NCI-H226 (cell line): Measurements from ENCODE around the gene PKD1.
"Not testable (repeated sequence)": the region's sequence is repeated elsewhere in the genome, so short reads cannot be mapped to it uniquely, and the experiment has no call there.

Source experiments
- DNase-seq: peaks from one replicate; pipeline ENCODE4 v3.0.0-alpha.2; 2015

The PKD1 gene

DNA sequence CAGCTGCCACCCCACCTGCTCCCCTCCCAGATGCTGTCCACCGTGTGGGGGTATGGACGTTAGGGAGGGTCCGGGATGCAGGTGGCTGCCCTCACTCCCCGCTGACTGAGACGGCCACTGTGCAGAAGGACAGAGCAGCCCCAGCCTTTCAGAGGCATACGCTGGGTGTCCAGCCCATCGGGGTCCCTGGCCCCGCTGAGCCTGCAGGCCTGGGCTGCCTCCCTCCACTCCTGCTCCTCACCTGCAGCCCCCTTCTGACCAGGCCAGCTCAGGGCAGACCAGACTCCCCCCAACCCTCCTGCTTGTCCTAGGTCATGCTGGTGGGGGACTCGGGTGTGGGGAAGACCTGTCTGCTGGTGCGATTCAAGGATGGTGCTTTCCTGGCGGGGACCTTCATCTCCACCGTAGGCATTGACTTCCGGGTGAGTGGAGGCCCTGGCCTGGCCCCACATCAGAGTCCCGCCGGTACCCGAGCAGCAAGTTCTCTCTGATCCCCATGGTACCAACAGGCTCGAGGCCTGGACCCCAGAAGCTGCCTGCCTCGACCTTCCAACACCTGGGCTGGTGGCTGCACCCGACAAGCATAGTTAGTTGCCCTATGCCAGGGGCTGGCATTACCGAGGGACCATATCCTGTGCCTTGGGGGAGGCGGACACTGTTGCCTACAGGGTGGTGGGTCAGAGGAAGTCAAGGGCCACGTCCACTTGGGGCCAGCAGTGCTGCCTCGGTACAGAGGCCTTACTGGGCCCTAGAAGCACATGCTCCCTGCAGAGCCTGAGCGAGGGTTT, 14.1 kb upstream of the PKD1 start:
- no peak for DNase-seq

GRCh38 chr16:2148714-2149629, 13.3 kb upstream of the PKD1 start:
- peak; percentile 59 for DNase-seq

GRCh38 chr16:2147981-2148671, 12.4 kb upstream of the PKD1 start, which contains the start of gene RAB26:
Gene RAB26 (plus strand): TSS chr16:2148625. CDS start chr16:2148784, 159 bp downstream.
- peak; percentile 67 for DNase-seq

DNA sequence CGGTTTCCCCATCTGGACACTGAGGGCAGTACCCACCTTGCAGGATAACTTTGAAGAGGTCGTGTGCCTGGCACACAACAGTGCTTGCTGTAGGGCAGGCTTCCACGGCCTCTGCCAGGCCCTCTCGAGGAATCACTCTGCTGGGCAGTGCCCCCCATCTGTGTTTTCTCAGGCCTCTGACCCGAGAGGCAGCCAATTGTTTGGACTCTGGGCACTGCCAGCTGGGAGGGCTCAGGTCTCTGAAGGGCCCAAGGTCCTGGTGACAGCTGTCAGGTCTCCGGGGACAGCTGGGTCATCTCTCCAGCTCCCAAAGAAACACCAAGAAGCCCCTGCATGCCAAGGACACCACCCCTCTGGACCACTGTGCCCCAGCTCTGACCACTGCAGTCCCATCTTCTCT, 11.7 kb upstream of the PKD1 start:
- no peak for DNase-seq

DNA sequence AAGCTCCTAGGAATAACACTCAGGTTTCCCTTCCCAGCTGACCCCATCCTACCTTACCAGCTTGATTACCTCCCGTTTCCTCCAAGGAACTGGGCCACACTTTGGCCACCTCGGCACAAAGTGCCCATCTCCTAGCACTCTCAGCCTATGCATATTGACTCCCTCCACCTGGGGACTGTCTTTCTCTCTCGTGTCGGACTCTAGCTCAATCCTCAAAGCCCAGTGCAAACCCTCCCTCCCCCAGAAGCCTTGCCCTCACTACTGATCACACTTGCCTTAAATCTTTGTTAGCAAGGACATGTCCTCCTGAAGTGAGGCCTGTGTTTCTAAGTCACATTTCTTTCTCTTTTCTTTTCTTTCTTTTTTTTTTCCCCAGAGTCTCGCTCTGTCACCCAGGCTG, 10.1 kb upstream of the PKD1 start:
- no peak for DNase-seq

- no peak for DNase-seq
Measured at GRCh38 chr16:2143878-2144485, 8.3 kb upstream of the PKD1 start.

GRCh38 chr16:2142942-2143877, 7.5 kb upstream of the PKD1 start:
- DNase-seq: no peak

DNA sequence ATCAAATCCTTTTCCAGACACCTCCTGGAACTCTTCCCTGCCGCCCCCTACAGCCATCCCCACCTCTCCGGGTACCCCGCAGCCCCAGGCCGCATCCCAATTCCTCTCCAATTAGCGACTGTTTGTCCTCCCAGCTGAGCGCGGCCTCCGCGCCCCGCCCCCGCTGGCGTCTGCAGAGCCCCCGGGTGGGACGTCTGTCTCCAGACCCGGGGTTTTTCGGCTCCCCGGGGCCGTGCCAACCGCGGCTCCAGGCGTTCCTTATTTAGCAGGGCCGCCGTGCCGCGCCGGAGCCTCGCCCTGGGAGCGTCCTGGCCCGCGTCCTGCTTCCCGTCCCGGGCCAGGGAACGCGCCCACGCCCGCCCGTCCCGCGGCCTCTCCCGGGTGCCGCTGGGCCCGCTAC, 627 bp downstream of the PKD1 start:
- not testable (repeated sequence) for DNase-seq

DNA sequence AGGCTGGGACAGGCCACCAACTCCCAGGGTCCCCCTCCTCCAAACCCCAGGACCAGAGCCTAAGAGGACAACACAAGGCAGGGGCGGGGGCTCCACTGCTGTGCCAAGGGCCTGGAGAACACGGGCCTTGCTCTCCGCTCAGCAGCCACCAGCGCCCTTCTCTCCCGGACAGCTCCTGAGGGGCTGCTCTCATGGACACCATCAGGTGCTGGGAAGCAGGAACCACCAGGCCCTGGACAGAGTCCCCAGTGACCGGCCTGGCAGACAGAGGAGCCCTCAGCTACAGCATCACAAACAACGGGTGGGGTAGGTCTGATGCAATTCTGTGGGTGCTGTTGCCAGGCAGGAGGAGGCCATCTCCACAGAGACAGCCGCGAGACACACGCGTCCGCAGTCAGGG, 1.9 kb downstream of the PKD1 start:
- not testable (repeated sequence) for DNase-seq

DNA sequence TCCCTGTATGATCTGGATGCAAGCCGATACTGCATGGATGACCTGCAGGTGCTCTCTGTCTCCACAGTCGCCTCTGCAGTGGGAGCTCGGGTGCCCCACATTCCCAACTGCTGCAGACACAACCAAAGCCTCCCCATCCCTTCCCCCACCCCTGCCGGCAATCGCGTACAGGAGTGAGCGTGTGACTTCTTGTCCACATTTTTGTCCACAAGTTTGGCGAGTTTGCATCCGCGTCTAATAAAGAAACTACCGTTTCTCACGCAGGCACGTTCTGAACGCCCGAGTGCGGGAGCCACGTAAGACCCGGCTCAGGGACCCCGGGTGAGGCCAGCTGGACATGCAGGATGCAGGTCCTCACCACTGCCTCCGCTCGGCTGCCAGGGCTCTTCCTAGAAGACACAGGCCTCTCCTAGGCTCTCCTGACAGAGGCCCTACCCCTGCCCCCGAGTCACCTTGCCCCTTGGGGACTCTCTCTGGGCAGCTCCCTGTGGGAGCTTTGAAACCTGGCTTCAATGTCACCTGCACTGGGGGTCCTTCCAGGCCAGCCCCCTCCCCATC, 5.7 kb downstream of the PKD1 start:
- not testable (repeated sequence) for DNase-seq

DNA sequence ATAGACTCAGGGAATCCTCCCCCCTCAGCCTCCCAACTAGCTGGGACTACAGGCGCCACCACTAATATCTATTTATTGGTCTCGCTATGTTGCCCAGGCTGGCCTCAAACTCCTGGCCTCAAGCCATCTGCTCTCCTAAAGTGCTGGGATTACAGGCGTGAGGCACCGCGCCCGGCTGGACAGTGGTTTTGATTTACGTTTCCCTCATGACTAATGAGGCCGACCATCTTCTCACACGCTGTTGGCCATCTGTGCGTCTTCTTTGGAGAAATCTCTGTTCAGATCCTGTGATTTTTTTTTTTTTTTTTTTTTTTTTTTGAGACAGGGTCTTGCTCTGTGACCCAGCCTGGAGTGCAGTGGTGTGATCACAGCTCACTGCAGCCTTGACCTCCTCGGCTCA, 6.4 kb downstream of the PKD1 start:
- DNase-seq: not testable (repeated sequence)

GRCh38 chr16:2127630-2128280, 7.9 kb downstream of the PKD1 start:
- DNase-seq: peak; percentile 28

DNA sequence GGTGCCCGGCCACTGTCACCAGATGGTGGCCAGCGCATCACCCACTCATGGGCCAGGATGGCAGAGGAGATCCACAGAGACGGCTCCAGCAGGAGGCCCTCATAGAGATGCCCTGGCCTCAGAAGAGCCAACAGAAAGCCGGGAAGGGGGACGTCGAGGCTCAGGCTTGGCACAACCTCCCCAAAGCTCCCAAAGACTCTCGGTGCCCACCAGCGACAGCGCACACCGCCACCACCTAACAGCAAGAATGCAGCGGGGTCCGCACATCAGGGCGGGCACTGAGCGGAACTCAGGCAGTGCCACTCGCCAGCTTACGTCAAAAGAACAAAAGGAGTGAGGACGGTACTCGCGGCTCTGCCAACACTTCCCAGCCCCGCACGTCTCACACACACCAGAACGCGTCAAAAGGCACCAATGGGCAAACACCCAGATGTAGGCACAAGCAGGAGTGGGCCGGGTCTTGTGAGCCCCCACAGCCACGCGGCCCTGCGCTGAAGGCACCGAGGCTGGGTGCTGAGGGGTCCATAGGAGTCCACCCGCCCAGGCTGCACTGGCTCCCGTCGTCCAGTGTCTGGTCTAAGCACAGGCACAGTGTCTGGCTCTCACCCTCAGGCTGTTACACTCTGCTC, 8.7 kb downstream of the PKD1 start:
- DNase-seq: not testable (repeated sequence)

GRCh38 chr16:2126161-2126743, 9.4 kb downstream of the PKD1 start:
- not testable (repeated sequence) for DNase-seq

DNA sequence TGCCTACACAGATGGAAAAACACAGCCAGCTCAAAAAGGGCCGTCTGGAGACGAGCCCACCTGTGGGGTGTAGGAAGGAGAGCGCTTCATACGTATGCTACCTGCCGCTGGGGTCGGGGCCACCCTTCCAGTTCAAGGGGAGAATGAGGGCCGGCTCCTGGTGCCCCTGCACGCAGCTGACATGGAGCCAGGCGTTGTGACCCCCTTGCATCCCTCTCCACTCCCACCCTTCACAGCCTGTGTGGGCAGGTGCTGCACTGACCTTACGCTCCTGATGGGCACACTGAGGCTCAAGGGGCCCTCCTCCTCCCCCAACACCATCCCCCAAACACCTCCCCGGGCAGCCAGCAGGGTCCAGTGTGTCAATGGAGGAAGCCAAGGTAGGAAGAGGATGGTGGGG, 10.1 kb downstream of the PKD1 start:
- DNase-seq: not testable (repeated sequence)

GRCh38 chr16:2124694-2125444, 10.8 kb downstream of the PKD1 start:
- DNase-seq: peak; percentile 50

DNA sequence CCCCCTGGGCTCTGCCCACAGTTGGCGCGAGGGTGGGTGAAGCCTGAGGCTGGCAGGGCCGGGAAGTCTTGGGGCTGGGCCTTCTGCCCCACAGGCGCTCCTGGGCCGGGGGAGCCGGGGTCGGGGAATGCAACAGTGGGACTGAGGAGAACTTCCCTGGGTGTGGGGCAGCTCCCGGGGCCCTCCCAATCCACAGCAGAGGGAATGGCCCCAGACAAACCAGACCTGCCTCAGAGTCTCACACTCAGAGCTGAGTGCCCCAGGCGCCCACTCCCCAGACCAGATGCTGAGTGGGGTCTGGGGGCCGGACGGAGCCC, 11.4 kb downstream of the PKD1 start:
- not testable (repeated sequence) for DNase-seq

- DNase-seq: not testable (repeated sequence)
Measured at GRCh38 chr16:2123706-2124376, 11.9 kb downstream of the PKD1 start.
